ENCODE results near the gene PRKG1. TPM values are rescaled to one million over a fixed set of nuclear protein-coding genes. Genes with fewer than 3 reads are reported as not detected.

PRKG1 gene
- total and polyA plus RNA-seq, 2 of the 8 experiments (the other 6 are each of a cell fraction or from before 2014, with no cell fraction given): 4.2 to 15.2 TPM

DNA sequence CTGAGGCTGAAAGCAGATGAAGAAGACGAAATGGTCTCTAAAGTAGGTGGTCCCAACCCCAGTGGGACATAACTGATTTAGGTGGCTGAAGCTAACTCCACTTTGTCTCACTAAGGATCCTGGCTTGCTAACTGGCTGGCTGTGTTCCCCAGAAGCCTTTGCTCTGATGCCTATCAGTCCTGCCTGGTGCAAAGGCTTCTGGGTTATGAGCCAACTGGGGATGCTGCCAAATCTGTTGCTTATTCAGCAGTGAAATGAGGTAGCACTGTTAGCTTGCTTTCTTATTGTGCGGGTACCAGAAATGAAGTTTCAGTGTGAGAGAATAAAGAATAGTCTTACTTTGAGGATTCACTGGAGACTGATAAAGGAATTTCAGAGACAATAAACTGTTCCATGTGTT, 18.1 kb downstream of the PRKG1 start:
- DNase-seq (ENCODE audit: low read depth in 1 of 2, low spot score in 2 of 2): no peak
- CTCF ChIA-PET (ENCODE audit: partially characterized antibody): interaction anchor here (1.0 to 5.0 kb wide), 5 partner anchors 9 to 297 kb away, joined by 3 to 19 read pairs (median 5); no protein-coding TSS in a partner anchor
- WGBS, 2 experiments (ENCODE audit: extremely low coverage in 1 of 2, insufficient coverage in 1 of 2, insufficient read length in 1 of 2, insufficient replicate concordance in 2 of 2, low coverage in 1 of 2, low lambda C conversion rate in 2 of 2, missing lambda C conversion rate in 1 of 2): 87% methylated on average over 2 of the region's 2 CpGs; no CpG with 5 or more reads in 1 of the 2 experiments
- TF ChIP-seq EP300 (IDR thresholded peaks at IDR 0.05; ENCODE audit: borderline replicate concordance in 1 of 2, low read depth in 2 of 2, low read length in 2 of 2) (no peak), KDM1A (IDR thresholded peaks at IDR 0.05; ENCODE audit: borderline replicate concordance, low read length) (no peak), MAFK (IDR thresholded peaks at IDR 0.05; ENCODE audit: low read depth, low read length) (no peak), POLR2AphosphoS5 (IDR thresholded peaks at IDR 0.05; ENCODE audit: low read depth, low read length) (no peak), SIN3A (conservative IDR thresholded peaks at IDR 0.05 in 1 of 2, IDR thresholded peaks at IDR 0.05 in 1 of 2; ENCODE audit: low read depth in 1 of 2, low read length in 2 of 2) (no peak)

More for the DNA sequence above, 18.1 kb downstream of the PRKG1 start:
- H3K79me1 ChIP-seq (ENCODE audit: low read depth, low read length): no peaks in the 10 kb centered on the region; the same call in 1 of the 2 replicates
- no peak for FAIRE-seq
- H4K8ac ChIP-seq (ENCODE audit: extremely low read depth, insufficient read depth, low read length): no peak overlapping the region
- no peak overlapping the region for H4K5ac ChIP-seq (ENCODE audit: insufficient read length, low read depth, low read length)
- no peaks in the 10 kb centered on the region for H3K27me3 ChIP-seq (replicated peaks in 1 of 4; ENCODE audit: control insufficient read depth in 3 of 4, extremely low read depth in 1 of 4, insufficient read depth in 3 of 4, low read length in 3 of 4)
- H3K14ac ChIP-seq (ENCODE audit: insufficient read length): no peak overlapping the region
- no peak overlapping the region for H2AK5ac ChIP-seq (ENCODE audit: low read depth, low read length)
- no peaks in the 10 kb centered on the region for H3K23me2 ChIP-seq (ENCODE audit: low read depth, low read length)
- H2BK20ac ChIP-seq (ENCODE audit: low read length): no peak overlapping the region
- peaks cover 0 to 6% of the 10 kb centered on the region in 2 experiments; a peak in 1 of 4 replicates for H3K79me2 ChIP-seq (ENCODE audit: control insufficient read depth in 1 of 2, insufficient read depth in 2 of 2, low read length in 2 of 2)
- H3K9me3 ChIP-seq (ENCODE audit: insufficient read depth in 2 of 2, low read depth in 1 of 2, low read length in 1 of 2): no peaks in the 10 kb centered on the region
- no peak overlapping the region for H3K4me3 ChIP-seq (ENCODE audit: extremely low read depth in 1 of 4, insufficient read depth in 2 of 4, low read depth in 3 of 4, low read length in 4 of 4)
- H3K23ac ChIP-seq (ENCODE audit: insufficient read length): no peak overlapping the region
- H2BK5ac ChIP-seq (ENCODE audit: low read depth, low read length): no peak overlapping the region
- H3K18ac ChIP-seq (ENCODE audit: extremely low read depth, low read length): no peak overlapping the region
- no peaks in the 10 kb centered on the region for H4K20me1 ChIP-seq (replicated peaks in 1 of 2; ENCODE audit: control insufficient read depth in 1 of 2, insufficient read depth in 2 of 2, low read length in 2 of 2)
- POLR2A ChIA-PET (ENCODE audit: partially characterized antibody): interaction anchor here (1.8 kb wide), 1 partner anchor 11 kb away, joined by 4 read pairs; no protein-coding TSS in a partner anchor
- H3K36me3 ChIP-seq (ENCODE audit: control insufficient read depth in 2 of 4, insufficient read depth in 4 of 4, low read length in 3 of 4): no peaks in the 10 kb centered on the region
- no peak overlapping the region for H2BK15ac ChIP-seq (ENCODE audit: low read length)
- H2BK120ac ChIP-seq (replicated peaks; ENCODE audit: low read depth, low read length): no peak overlapping the region
- no peak overlapping the region for H3K9ac ChIP-seq (replicated peaks in 1 of 4; ENCODE audit: extremely low read depth in 1 of 4, low read depth in 3 of 4, low read length in 3 of 4)
- no peak overlapping the region for H2BK12ac ChIP-seq (ENCODE audit: low read depth, low read length)
- H2AFZ ChIP-seq (ENCODE audit: low read length): no peak overlapping the region
- H3K27ac ChIP-seq (ENCODE audit: low read depth, low read length): no peak overlapping the region
- no peak overlapping the region for H3K4ac ChIP-seq (replicated peaks; ENCODE audit: insufficient read length, low read depth, low read length)
- no peak overlapping the region for H3K4me2 ChIP-seq (ENCODE audit: insufficient read depth in 1 of 2, low read depth in 2 of 2, low read length in 2 of 2)
- H3K4me1 ChIP-seq (replicated peaks in 1 of 4; ENCODE audit: control insufficient read depth in 3 of 4, insufficient read depth in 4 of 4, low read length in 3 of 4): peaks cover 0 to 4% (median 0%) of the 10 kb centered on the region in 4 experiments; a peak in 1 of 7 replicates
- H4K91ac ChIP-seq (replicated peaks; ENCODE audit: insufficient read length, low read length): no peak overlapping the region
- no peak overlapping the region for H3K56ac ChIP-seq (replicated peaks; ENCODE audit: insufficient read length, low read depth, low read length)

Measured in H1 (cell line).